Fibroblast of pulmonary artery (primary cell): Measurements from ENCODE around the gene CACNA1E.

Experiments
- DNase-seq: peaks from one replicate; pipeline ENCODE4 v3.0.0-alpha.2; 2010; ENCODE audit warnings: low read depth
- H3K4me3 ChIP-seq: replicated peaks from 2 replicates; pipeline ENCODE4 v1.5.1; 2011; ENCODE audit warnings: low read depth, mild to moderate bottlenecking, control low read depth, low read length, moderate library complexity
- CTCF ChIP-seq: IDR thresholded peaks from 2 replicates; pipeline ENCODE4 v1.5.1; 2011; ENCODE audit warnings: mild to moderate bottlenecking, control low read depth, low read length, inconsistent platforms; ENCODE audit errors: missing control alignments

CACNA1E gene

DNA sequence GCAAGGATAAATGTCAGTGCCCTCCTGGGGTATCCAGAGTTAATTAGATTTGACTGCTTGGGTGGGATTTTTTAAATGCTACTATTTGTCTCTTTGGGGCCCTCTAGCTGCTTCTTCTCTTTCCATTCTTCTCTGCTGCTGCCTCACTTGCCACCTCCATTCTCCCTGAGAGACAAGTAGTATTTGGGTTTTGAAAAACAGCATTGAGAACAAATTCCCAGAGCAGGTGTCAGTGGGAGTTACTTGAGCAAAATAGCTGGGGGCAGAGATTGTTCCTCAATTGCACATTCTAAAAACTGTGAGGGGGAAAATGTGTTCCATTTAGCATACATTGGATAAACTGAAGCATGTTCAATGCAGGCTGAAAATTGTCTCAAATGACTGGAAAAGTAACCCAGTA is 286.5 kb downstream of the CACNA1E start:
- no peak for DNase-seq
- TF ChIP-seq CTCF, result no peak

DNA sequence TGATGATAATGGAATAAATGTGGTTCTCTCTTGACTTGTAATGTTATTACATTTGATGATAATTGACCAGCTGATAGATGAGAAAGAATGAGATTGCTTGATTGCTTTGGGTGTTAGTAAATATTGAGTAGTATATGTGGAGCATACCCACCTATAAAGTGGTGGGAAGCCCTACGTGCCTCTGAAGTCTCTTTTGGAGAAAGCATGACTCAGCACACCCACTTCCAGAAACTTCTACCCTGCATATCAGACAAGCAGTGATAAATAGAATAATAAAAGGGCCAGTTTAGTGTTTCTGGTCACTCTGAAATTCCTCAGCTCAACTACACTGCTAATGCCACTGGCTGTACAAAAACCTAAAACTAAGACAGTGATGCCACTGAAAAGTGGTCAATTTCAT is 289.4 kb downstream of the CACNA1E start:
- no peak for DNase-seq
- TF ChIP-seq CTCF, result no peak
- H3K4me3 ChIP-seq, result no peak overlapping the region

More for the DNA sequence above, 286.5 kb downstream of the CACNA1E start:
- H3K4me3 ChIP-seq, result no peak overlapping the region

- TF ChIP-seq CTCF, result no peak
- no peak overlapping the region for H3K4me3 ChIP-seq
Observed at GRCh38 chr1:181776044-181776443, 292.7 kb downstream of the CACNA1E start.

DNA sequence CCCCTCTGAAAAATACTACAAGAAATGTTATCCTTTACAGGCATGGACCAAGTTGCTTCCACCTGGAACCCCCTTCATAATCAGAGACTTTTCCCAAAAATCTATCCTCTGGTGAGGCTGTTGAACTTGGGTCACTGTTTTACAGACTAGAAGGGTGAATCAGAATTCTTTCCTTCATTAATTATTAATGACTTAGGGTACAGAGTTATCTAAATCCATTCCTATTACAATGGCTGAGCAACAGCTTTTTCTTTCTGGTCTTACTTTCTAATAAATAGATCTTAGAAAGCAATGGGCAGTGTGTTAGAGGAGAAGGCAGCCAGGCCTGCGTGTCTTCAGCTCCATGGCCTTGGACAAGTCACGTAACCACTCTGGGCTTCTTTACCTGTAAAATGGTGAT is 294.0 kb downstream of the CACNA1E start:
- no peak for TF ChIP-seq CTCF
- DNase-seq, result no peak
- H3K4me3 ChIP-seq, result no peak overlapping the region

More at GRCh38 chr1:181776044-181776443, 292.7 kb downstream of the CACNA1E start:
- DNase-seq, result no peak

DNA sequence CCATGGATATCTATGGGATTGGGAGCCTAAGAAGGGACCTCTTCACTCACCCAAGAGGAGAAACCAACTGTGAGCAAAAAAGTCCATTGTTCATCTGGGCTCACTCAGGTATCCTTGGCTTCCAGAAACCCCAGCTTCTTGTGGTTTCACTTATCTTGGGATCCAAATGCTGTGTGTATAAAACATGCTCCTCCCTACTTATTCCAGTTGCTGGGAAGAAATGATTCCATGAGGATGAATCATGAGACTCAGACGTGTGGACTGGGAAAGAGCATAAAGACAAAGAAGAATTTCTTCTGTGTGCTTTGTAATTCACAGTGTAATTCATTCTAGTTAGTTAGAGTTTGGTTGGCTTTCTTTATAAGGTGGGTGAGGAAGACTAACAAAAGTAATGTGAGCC is 294.5 kb downstream of the CACNA1E start:
- DNase-seq, result no peak
- no peak for TF ChIP-seq CTCF
- H3K4me3 ChIP-seq, result no peak overlapping the region

DNA sequence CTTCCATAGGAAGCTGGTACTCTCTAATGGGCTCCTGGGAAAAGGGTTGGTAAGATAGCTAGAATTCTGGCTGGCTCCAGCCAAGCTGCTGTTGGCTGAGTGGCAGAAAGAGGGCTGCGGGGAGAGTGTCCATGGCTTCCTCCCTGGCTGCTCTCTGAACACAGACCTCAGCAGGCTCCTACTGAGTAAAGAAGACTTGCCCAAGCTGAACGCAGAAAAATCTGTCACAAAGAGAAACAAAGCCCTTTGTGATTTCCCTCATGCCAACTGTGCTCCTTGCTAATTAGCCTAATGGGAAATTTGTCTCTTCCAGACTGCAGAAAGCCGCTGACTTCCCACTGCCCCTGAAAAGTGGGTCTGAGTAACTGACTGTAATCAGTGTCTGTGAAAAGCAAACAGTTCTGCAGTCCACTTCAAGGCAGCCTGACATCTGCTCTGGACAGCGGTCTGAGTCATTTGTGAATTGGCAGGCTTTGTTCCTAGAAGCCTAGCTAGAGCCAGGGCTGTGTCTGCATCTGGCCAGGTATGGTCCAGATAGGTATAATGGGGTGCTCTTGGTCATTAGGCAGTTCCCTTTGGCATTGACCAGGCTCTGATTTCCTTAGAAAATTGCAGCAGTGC is 295.4 kb downstream of the CACNA1E start:
- no peak overlapping the region for H3K4me3 ChIP-seq
- no peak for TF ChIP-seq CTCF
- DNase-seq, result no peak

GRCh38 chr1:181779343-181779742 is 296.0 kb downstream of the CACNA1E start:
- TF ChIP-seq CTCF, result no peak
- H3K4me3 ChIP-seq, result no peak overlapping the region
- DNase-seq, result no peak
